BLaER1 (cell line): Measurements from ENCODE around the gene OR2Y1.
"Not testable (repeated sequence)": the region's sequence is repeated elsewhere in the genome, so short reads cannot be mapped to it uniquely, and the experiment has no call there.

Source experiments
- H3K27ac ChIP-seq: shearing (Covaris generic); formaldehyde crosslinking; 2 replicates; pipeline ENCODE4 v1.8.1; 2022
- H3K27me3 ChIP-seq: shearing (Covaris generic); formaldehyde crosslinking; 2 replicates; pipeline ENCODE4 v1.8.1; 2022
- H3K36me3 ChIP-seq: shearing (Covaris generic); formaldehyde crosslinking; 2 replicates; pipeline ENCODE4 v1.8.1; 2022
- H3K4me1 ChIP-seq: shearing (Covaris generic); formaldehyde crosslinking; 2 replicates; pipeline ENCODE4 v1.8.1; 2022
- H3K4me2 ChIP-seq: shearing (Covaris generic); formaldehyde crosslinking; 2 replicates; pipeline ENCODE4 v1.8.1; 2022
- H3K4me3 ChIP-seq: shearing (Covaris generic); formaldehyde crosslinking; 2 replicates; pipeline ENCODE4 v1.8.1; 2022
- H3K9ac ChIP-seq: shearing (Covaris generic); formaldehyde crosslinking; 2 replicates; pipeline ENCODE4 v1.8.1; 2022
- H3K9me3 ChIP-seq: shearing (Covaris generic); formaldehyde crosslinking; 2 replicates; pipeline ENCODE4 v1.8.1; 2022
- H4K20me1 ChIP-seq: shearing (Covaris generic); formaldehyde crosslinking; 2 replicates; pipeline ENCODE4 v1.8.1; 2022
- Cebpa-rat ChIP-seq: shearing (Covaris generic); IDR thresholded peaks from 2 replicates; pipeline ENCODE4 v1.8.1; 2022

The OR2Y1 gene

GRCh38 chr5:180782748-180783147 is 42.9 kb upstream of the OR2Y1 start:
- H4K20me1 ChIP-seq = peaks cover 23% of the 10 kb centered on the region
- no peak overlapping the region for H3K27ac ChIP-seq
- H3K4me2 ChIP-seq = no peak overlapping the region
- H3K4me1 ChIP-seq = peaks cover 37% of the 10 kb centered on the region
- peaks cover 3% of the 10 kb centered on the region; the same call in 1 of the 2 replicates for H3K36me3 ChIP-seq
- H3K9ac ChIP-seq = no peak overlapping the region
- 0 out of 2 replicates have a peak, but pooled peaks cover 4% of the 10 kb centered on the region for H3K9me3 ChIP-seq
- H3K27me3 ChIP-seq = no peaks in the 10 kb centered on the region
- H3K4me3 ChIP-seq = no peak overlapping the region
- TF ChIP-seq Cebpa-rat = no peak

DNA sequence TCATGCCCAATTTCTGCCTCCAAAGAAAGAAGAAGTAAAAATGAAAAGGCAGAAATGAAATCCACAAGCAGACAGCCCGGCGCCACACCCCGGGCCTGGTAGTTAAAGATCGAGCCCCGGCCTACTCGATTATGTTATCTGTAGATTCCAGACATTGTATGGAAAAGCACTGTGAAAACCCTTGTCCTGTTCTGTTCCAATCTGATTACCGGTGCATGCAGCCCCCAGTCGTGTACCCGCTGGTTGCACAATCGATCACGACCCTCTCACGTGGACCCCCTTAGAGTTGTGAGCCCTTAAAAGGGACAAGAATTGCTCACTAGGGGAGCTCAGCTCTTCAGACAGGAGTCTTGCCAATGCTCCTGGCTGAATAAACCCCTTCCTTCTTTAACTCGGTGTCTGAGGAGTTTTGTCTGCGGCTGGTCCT is 42.1 kb upstream of the OR2Y1 start:
- not testable (repeated sequence) for H3K27ac ChIP-seq, H3K9ac ChIP-seq, H3K27me3 ChIP-seq, H3K4me3 ChIP-seq, H3K36me3 ChIP-seq, H3K9me3 ChIP-seq, H3K4me2 ChIP-seq
- Histone ChIP-seq H4K20me1 (peaks cover 14% of the 10 kb centered on the region; the same call in 1 of the 2 replicates), H3K4me1 (peaks cover 29% of the 10 kb centered on the region)

DNA sequence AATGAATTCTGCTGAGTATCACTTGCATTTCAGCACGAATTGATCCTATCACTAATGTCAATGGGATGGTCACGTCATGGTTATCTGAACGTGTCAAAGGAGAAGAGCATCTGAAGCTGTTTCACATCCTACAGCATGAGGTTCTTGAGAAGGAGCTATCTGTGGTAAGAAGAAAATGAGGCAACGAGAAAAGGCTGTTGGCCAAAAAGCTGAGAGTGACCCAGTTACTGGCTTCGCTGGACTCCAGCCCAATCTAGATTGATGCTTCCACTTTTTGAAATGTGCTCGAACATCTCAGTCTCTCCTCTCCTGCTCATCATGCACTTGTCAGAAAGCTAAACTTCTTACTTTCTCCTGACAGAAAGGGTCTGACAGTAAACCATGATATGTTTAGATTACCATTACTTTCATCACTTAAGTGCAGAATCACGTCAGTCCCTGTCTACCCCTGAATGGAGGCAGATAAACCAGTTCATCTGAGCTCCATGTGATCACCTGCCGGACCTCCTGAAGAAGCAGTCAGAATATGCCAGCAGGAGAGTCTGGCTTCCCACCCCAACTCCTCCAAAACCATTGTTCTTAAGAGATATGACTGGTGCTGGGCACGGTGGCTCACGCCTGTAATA is 40.2 kb upstream of the OR2Y1 start:
- Histone ChIP-seq H3K4me1 (peaks cover 11% of the 10 kb centered on the region; the same call in 1 of the 2 replicates), H3K27ac (no peak overlapping the region), H3K36me3 (no peaks in the 10 kb centered on the region), H3K9me3 (0 out of 2 replicates have a peak, but pooled peaks cover 4% of the 10 kb centered on the region), H3K4me2 (no peak overlapping the region), H4K20me1 (peaks cover 5% of the 10 kb centered on the region; the same call in 1 of the 2 replicates), H3K4me3 (no peak overlapping the region), H3K27me3 (no peaks in the 10 kb centered on the region), H3K9ac (no peak overlapping the region)
- TF ChIP-seq Cebpa-rat = no peak

DNA sequence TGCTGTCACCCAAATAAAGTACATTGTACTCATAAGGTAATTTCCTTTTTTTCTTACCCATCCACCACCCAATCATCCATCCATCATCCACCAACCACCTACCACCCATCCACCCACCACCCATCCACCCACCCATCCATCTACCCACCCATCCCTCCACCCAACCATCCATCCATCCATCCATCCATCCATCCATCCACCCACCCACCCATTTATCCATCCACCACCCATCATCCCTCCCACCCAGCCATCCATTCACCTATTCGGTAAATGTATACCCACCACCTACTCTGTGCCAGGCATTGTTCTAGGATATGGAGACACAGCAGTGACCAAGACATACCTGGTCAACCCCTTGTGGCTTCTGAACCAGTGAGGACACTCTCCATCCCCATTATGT is 37.6 kb upstream of the OR2Y1 start:
- Histone ChIP-seq H3K27me3 (no peaks in the 10 kb centered on the region), H3K36me3 (no peaks in the 10 kb centered on the region), H3K4me1 (0 out of 2 replicates have a peak, but pooled peaks cover 10% of the 10 kb centered on the region), H3K9ac (no peak overlapping the region), H3K27ac (no peak overlapping the region), H3K4me2 (no peak overlapping the region), H4K20me1 (no peaks in the 10 kb centered on the region), H3K9me3 (peaks cover 5% of the 10 kb centered on the region), H3K4me3 (no peak overlapping the region)
- TF ChIP-seq Cebpa-rat = no peak

GRCh38 chr5:180776376-180776775 is 36.5 kb upstream of the OR2Y1 start:
- Histone ChIP-seq H3K4me2 (no peak overlapping the region), H3K4me1 (0 out of 2 replicates have a peak, but pooled peaks cover 10% of the 10 kb centered on the region), H3K27ac (no peak overlapping the region), H3K9me3 (peaks cover 12% of the 10 kb centered on the region), H3K9ac (no peak overlapping the region), H3K36me3 (no peaks in the 10 kb centered on the region), H3K27me3 (no peaks in the 10 kb centered on the region), H3K4me3 (no peak overlapping the region), H4K20me1 (no peaks in the 10 kb centered on the region)
- no peak for TF ChIP-seq Cebpa-rat

GRCh38 chr5:180775624-180776023 is 35.8 kb upstream of the OR2Y1 start:
- H3K4me2 ChIP-seq = no peak overlapping the region
- H3K27me3 ChIP-seq = no peaks in the 10 kb centered on the region
- no peaks in the 10 kb centered on the region for H4K20me1 ChIP-seq
- H3K36me3 ChIP-seq = no peaks in the 10 kb centered on the region
- H3K9ac ChIP-seq = no peak overlapping the region
- TF ChIP-seq Cebpa-rat = no peak
- no peak overlapping the region for H3K4me3 ChIP-seq
- H3K27ac ChIP-seq = no peak overlapping the region
- peaks cover 12% of the 10 kb centered on the region for H3K9me3 ChIP-seq
- 0 out of 2 replicates have a peak, but pooled peaks cover 4% of the 10 kb centered on the region for H3K4me1 ChIP-seq

DNA sequence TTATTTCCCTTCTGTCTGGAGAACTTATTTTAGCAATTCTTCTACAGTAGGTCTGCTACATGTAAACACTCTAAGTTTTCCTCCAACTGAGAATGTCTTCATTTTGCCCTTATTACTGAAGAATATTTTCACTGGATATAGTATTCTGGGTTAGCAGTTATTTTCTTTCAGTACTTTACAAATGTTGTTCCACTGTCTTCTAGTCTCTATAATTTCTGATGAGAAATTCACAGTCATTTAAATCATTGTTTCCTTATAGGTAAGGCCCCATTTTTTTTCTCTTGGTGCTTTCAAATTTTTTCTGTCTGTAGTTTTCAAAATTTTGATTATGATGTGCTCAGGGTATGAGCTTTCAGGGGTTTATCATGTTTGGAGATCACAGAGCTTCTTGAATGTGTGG is 32.0 kb upstream of the OR2Y1 start:
- Histone ChIP-seq H3K27ac (no peak overlapping the region), H3K4me1 (no peaks in the 10 kb centered on the region), H3K4me3 (no peak overlapping the region), H3K9me3 (peaks cover 24% of the 10 kb centered on the region), H3K4me2 (no peak overlapping the region), H3K9ac (no peak overlapping the region), H3K36me3 (no peaks in the 10 kb centered on the region), H4K20me1 (no peaks in the 10 kb centered on the region), H3K27me3 (no peaks in the 10 kb centered on the region)
- no peak for TF ChIP-seq Cebpa-rat

DNA sequence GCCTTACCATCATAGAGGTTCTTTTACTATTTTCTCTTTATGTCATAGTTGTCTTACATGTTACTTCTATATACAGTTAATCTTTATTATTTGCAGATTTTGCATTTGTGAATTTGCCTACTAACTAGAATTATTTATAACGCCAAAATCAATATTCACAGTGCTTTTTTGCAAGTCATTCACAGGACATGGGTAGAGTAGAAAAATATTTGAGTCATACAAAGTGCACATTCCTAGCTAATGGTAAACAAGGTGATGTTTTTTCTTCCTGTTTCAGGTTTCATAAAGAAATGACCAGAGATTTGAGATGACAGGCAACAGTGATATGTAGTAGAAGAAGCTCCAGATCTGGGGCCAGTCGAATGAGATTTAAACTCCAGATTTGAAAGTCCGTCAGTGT is 30.0 kb upstream of the OR2Y1 start:
- Histone ChIP-seq H3K9ac (no peak overlapping the region), H3K27ac (no peak overlapping the region), H3K4me3 (no peak overlapping the region), H3K27me3 (no peaks in the 10 kb centered on the region), H3K4me2 (no peak overlapping the region), H3K36me3 (no peaks in the 10 kb centered on the region), H4K20me1 (no peaks in the 10 kb centered on the region), H3K4me1 (no peaks in the 10 kb centered on the region), H3K9me3 (peaks cover 30% of the 10 kb centered on the region)
- no peak for TF ChIP-seq Cebpa-rat

- Histone ChIP-seq H3K4me1 (no peaks in the 10 kb centered on the region), H3K27ac (no peak overlapping the region), H3K9ac (no peak overlapping the region), H3K27me3 (no peaks in the 10 kb centered on the region), H3K36me3 (no peaks in the 10 kb centered on the region), H3K4me3 (no peak overlapping the region), H3K9me3 (peaks cover 25% of the 10 kb centered on the region), H3K4me2 (no peak overlapping the region), H4K20me1 (no peaks in the 10 kb centered on the region)
- no peak for TF ChIP-seq Cebpa-rat
These were observed 15.7 kb upstream of the OR2Y1 start for GRCh38 chr5:180755601-180756000.

DNA sequence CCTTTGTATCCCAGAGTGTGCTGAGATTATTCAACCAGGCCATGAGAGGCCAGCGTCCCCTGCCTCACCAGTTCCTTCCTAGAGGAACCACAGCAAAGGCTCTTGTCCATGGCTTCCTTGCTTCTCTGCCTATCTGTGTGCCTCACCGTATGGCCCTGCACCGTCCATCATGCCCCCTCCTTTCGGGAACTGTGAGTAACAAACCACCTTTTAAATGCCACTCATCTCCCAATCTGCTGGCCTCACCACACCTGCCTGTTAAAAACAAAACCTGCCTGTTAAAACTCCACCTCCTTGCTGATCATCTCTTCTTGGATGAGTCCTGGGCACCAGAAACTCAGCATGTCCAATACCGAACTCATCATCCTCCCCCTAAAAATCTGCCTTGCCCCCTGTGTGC is 4.4 kb upstream of the OR2Y1 start:
- Histone ChIP-seq H3K4me1 (no peaks in the 10 kb centered on the region), H3K4me3 (no peak overlapping the region), H3K9me3 (no peaks in the 10 kb centered on the region), H3K27ac (no peak overlapping the region), H4K20me1 (no peaks in the 10 kb centered on the region), H3K36me3 (no peaks in the 10 kb centered on the region), H3K9ac (no peak overlapping the region), H3K27me3 (no peaks in the 10 kb centered on the region), H3K4me2 (no peak overlapping the region)
- no peak for TF ChIP-seq Cebpa-rat

- Histone ChIP-seq H3K4me2 (no peak overlapping the region), H3K9ac (no peak overlapping the region), H3K27me3 (no peaks in the 10 kb centered on the region), H3K9me3 (no peaks in the 10 kb centered on the region), H3K4me3 (no peak overlapping the region), H4K20me1 (no peaks in the 10 kb centered on the region), H3K36me3 (no peaks in the 10 kb centered on the region), H3K4me1 (no peaks in the 10 kb centered on the region), H3K27ac (no peak overlapping the region)
- TF ChIP-seq Cebpa-rat = no peak
These were observed 2.9 kb upstream of the OR2Y1 start for GRCh38 chr5:180742727-180743126.

- not testable (repeated sequence) for H3K4me2 ChIP-seq, H3K9me3 ChIP-seq, H3K9ac ChIP-seq, H3K27me3 ChIP-seq, H4K20me1 ChIP-seq, H3K27ac ChIP-seq, H3K4me3 ChIP-seq, H3K4me1 ChIP-seq, H3K36me3 ChIP-seq
These were observed 1.1 kb upstream of the OR2Y1 start for GRCh38 chr5:180740953-180741352.
